Neural crest cell (in vitro differentiated cells): Measurements from ENCODE around the gene COQ6. TPM values are rescaled to one million over a fixed set of nuclear protein-coding genes. Genes with fewer than 3 reads are reported as not detected.
"Not testable (repeated sequence)": the region's sequence is repeated elsewhere in the genome, so short reads cannot be mapped to it uniquely, and the experiment has no call there.

Experiments used
- DNase-seq: peaks from one replicate; pipeline ENCODE4 v3.0.0; 2021; ENCODE audit warnings: low read depth, mixed read lengths, low spot score
- H3K27ac Mint-ChIP-seq: one replicate; pipeline ENCODE4 v1.8.0; 2021; ENCODE audit warnings: mild to moderate bottlenecking, mixed read lengths; ENCODE audit not compliant: unreplicated experiment
- H3K27me3 Mint-ChIP-seq: 2 replicates; pipeline ENCODE4 v1.8.0; 2021; ENCODE audit warnings: low read depth, mild to moderate bottlenecking, mixed read lengths
- H3K36me3 Mint-ChIP-seq: 2 replicates; pipeline ENCODE4 v1.8.0; 2021; ENCODE audit warnings: low read depth, mild to moderate bottlenecking, mixed read lengths
- H3K4me1 Mint-ChIP-seq: 2 replicates; pipeline ENCODE4 v1.8.0; 2021; ENCODE audit warnings: mixed read lengths
- H3K4me3 Mint-ChIP-seq: one replicate; pipeline ENCODE4 v1.8.0; 2021; ENCODE audit warnings: mild to moderate bottlenecking, mixed read lengths
- H3K9me3 Mint-ChIP-seq: 2 replicates; pipeline ENCODE4 v1.8.0; 2021; ENCODE audit warnings: mixed read lengths
- CTCF ChIP-seq: fragments of 200-600 bp; sonication (generic); conservative IDR thresholded peaks from 2 replicates; pipeline ENCODE4 v1.5.0; 2021; ENCODE audit warnings: antibody characterized with exemption, mild to moderate bottlenecking
- total RNA-seq: library from RNA; stranded (reverse); gene quantifications from 2 replicates; pipeline ENCODE4 v1.2.1, GENCODE V29; 2021

COQ6 gene
- total RNA-seq, 1 donor from 2014 or later, result 15.5 TPM

GRCh38 chr14:73977896-73978295, 27.8 kb downstream of the COQ6 start:
- no peaks in the 10 kb centered on the region for H3K4me1 Mint-ChIP-seq
- TF ChIP-seq CTCF, result no peak
- no peak for DNase-seq
- H3K9me3 Mint-ChIP-seq, result no peaks in the 10 kb centered on the region
- H3K4me3 Mint-ChIP-seq, result no peak overlapping the region
- no peaks in the 10 kb centered on the region for H3K36me3 Mint-ChIP-seq
- H3K27me3 Mint-ChIP-seq, result no peaks in the 10 kb centered on the region
- no peak overlapping the region for H3K27ac Mint-ChIP-seq

GRCh38 chr14:73988065-73988464, 38.0 kb downstream of the COQ6 start:
- H3K4me1 Mint-ChIP-seq, result no peaks in the 10 kb centered on the region
- DNase-seq, result no peak
- H3K27ac Mint-ChIP-seq, result no peak overlapping the region
- no peak for TF ChIP-seq CTCF
- H3K36me3 Mint-ChIP-seq, result peaks cover 12% of the 10 kb centered on the region
- no peaks in the 10 kb centered on the region for H3K27me3 Mint-ChIP-seq
- H3K4me3 Mint-ChIP-seq, result no peak overlapping the region
- no peaks in the 10 kb centered on the region for H3K9me3 Mint-ChIP-seq

GRCh38 chr14:73988656-73989055, 38.6 kb downstream of the COQ6 start:
- H3K27me3 Mint-ChIP-seq, H3K9me3 Mint-ChIP-seq, H3K4me1 Mint-ChIP-seq, H3K4me3 Mint-ChIP-seq, DNase-seq, H3K27ac Mint-ChIP-seq: not testable (repeated sequence)
- peaks cover 12% of the 10 kb centered on the region for H3K36me3 Mint-ChIP-seq

GRCh38 chr14:73991092-73991491, 41.0 kb downstream of the COQ6 start:
- H3K27me3 Mint-ChIP-seq, result no peaks in the 10 kb centered on the region

GRCh38 chr14:73994926-73995325, 44.8 kb downstream of the COQ6 start:
- H3K4me1 Mint-ChIP-seq, H3K36me3 Mint-ChIP-seq, H3K9me3 Mint-ChIP-seq, H3K27ac Mint-ChIP-seq, H3K4me3 Mint-ChIP-seq, H3K27me3 Mint-ChIP-seq, DNase-seq: not testable (repeated sequence)

More at GRCh38 chr14:73991092-73991491, 41.0 kb downstream of the COQ6 start:
- DNase-seq, result no peak
- Mint-ChIP-seq H3K27ac (no peak overlapping the region), H3K4me1 (no peaks in the 10 kb centered on the region), H3K9me3 (no peaks in the 10 kb centered on the region), H3K4me3 (no peak overlapping the region), H3K36me3 (peaks cover 4% of the 10 kb centered on the region)
- TF ChIP-seq CTCF, result no peak

GRCh38 chr14:73995977-73996378, 45.9 kb downstream of the COQ6 start:
- Mint-ChIP-seq H3K27ac (no peak overlapping the region), H3K4me1 (no peaks in the 10 kb centered on the region)

More at GRCh38 chr14:73995977-73996378, 45.9 kb downstream of the COQ6 start:
- DNase-seq, result no peak
- H3K9me3 Mint-ChIP-seq, result no peaks in the 10 kb centered on the region
- H3K4me3 Mint-ChIP-seq, result no peak overlapping the region
- H3K36me3 Mint-ChIP-seq, result no peaks in the 10 kb centered on the region
- no peaks in the 10 kb centered on the region for H3K27me3 Mint-ChIP-seq
- no peak for TF ChIP-seq CTCF
